H9 (cell line): ENCODE results near the gene TBC1D22A. TPM values are rescaled to one million over a fixed set of nuclear protein-coding genes. Genes with fewer than 3 reads are reported as not detected.

Experiments used
- DNase-seq: peaks from one replicate; pipeline ENCODE4 v3.0.0-alpha.2; 2017
- H2AFZ ChIP-seq: one replicate; pipeline ENCODE4 v1.6.1; 2013; ENCODE audit warnings: mild to moderate bottlenecking, low read length, control low read depth, moderate library complexity
- H2AK5ac ChIP-seq: 2 replicates; pipeline ENCODE4 v1.6.1; 2013; ENCODE audit warnings: low read length, control low read depth, mixed read lengths; ENCODE audit not compliant: insufficient read length
- H2BK120ac ChIP-seq: one replicate; pipeline ENCODE4 v1.6.1; 2013; ENCODE audit warnings: low read depth, mild to moderate bottlenecking, low read length, control low read depth, inconsistent platforms; ENCODE audit not compliant: poor library complexity, severe bottlenecking
- H2BK12ac ChIP-seq: 2 replicates; pipeline ENCODE4 v1.6.1; 2013; ENCODE audit warnings: low read length, control low read depth, mixed read lengths, low read depth; ENCODE audit not compliant: insufficient read length
- H2BK15ac ChIP-seq: 2 replicates; pipeline ENCODE4 v1.6.1; 2013; ENCODE audit warnings: low read depth, low read length, control low read depth
- H2BK20ac ChIP-seq: one replicate; pipeline ENCODE4 v1.6.1; 2013; ENCODE audit warnings: low read depth, mild to moderate bottlenecking, low read length, control low read depth, inconsistent platforms; ENCODE audit not compliant: poor library complexity, severe bottlenecking
- H2BK5ac ChIP-seq: 2 replicates; pipeline ENCODE4 v1.6.1; 2013; ENCODE audit warnings: low read length, control low read depth, mixed read lengths; ENCODE audit not compliant: insufficient read length
- H3K14ac ChIP-seq: 2 replicates; pipeline ENCODE4 v1.6.1; 2013; ENCODE audit warnings: low read length, control low read depth; ENCODE audit not compliant: insufficient read depth
- H3K18ac ChIP-seq: 2 replicates; pipeline ENCODE4 v1.6.1; 2013; ENCODE audit warnings: low read depth, mild to moderate bottlenecking, mixed read lengths, low read length, control low read depth; ENCODE audit not compliant: insufficient read length
- H3K23ac ChIP-seq: 2 replicates; pipeline ENCODE4 v1.6.1; 2013; ENCODE audit warnings: low read length, control low read depth, mixed read lengths, low read depth; ENCODE audit not compliant: insufficient read length
- H3K23me2 ChIP-seq: 2 replicates; pipeline ENCODE4 v1.6.1; 2013; ENCODE audit warnings: low read depth, mild to moderate bottlenecking, mixed read lengths, low read length, control low read depth; ENCODE audit not compliant: insufficient read length, poor library complexity, severe bottlenecking
- H3K27ac ChIP-seq: 2 replicates; pipeline ENCODE4 v1.5.1; 2013; ENCODE audit warnings: low read length, control low read depth, mixed read lengths, low read depth; ENCODE audit not compliant: insufficient read length
- H3K27me3 ChIP-seq: 2 replicates; pipeline ENCODE4 v1.6.1; 2013; ENCODE audit warnings: low read length, control low read depth, inconsistent platforms; ENCODE audit not compliant: insufficient read depth
- H3K4ac ChIP-seq: 2 replicates; pipeline ENCODE4 v1.6.1; 2013; ENCODE audit warnings: low read depth, mild to moderate bottlenecking, control low read depth, inconsistent platforms, low read length, moderate library complexity
- H3K4me1 ChIP-seq: 2 replicates; pipeline ENCODE4 v1.6.1; 2013; ENCODE audit warnings: low read length, control low read depth, inconsistent platforms; ENCODE audit not compliant: insufficient read depth
- H3K4me2 ChIP-seq: 2 replicates; pipeline ENCODE4 v1.6.1; 2013; ENCODE audit warnings: low read length, control low read depth, mixed read lengths; ENCODE audit not compliant: insufficient read length, insufficient read depth
- H3K56ac ChIP-seq: 2 replicates; pipeline ENCODE4 v1.6.1; 2013; ENCODE audit warnings: low read depth, mild to moderate bottlenecking, mixed read lengths, low read length, control low read depth; ENCODE audit not compliant: insufficient read length
- H3K79me1 ChIP-seq: 2 replicates; pipeline ENCODE4 v1.6.1; 2013; ENCODE audit warnings: low read depth, mild to moderate bottlenecking, moderate library complexity, low read length, control low read depth, inconsistent platforms; ENCODE audit not compliant: insufficient read depth, poor library complexity, severe bottlenecking
- H3K79me2 ChIP-seq: 2 replicates; pipeline ENCODE4 v1.6.1; 2013; ENCODE audit warnings: low read length, control low read depth, inconsistent platforms; ENCODE audit not compliant: insufficient read depth
- H3K9ac ChIP-seq: 2 replicates; pipeline ENCODE4 v1.6.1; 2013; ENCODE audit warnings: low read length, control low read depth, mixed read lengths; ENCODE audit not compliant: insufficient read length; ENCODE audit errors: extremely low read depth
- H3K9me3 ChIP-seq: one replicate; pipeline ENCODE4 v1.6.1; 2013; ENCODE audit warnings: low read depth, low read length, inconsistent platforms; ENCODE audit not compliant: control insufficient read depth
- H3T11ph ChIP-seq: one replicate; pipeline ENCODE4 v1.6.1; 2013; ENCODE audit warnings: mild to moderate bottlenecking, low read length, control low read depth, inconsistent platforms
- H4K20me1 ChIP-seq: one replicate; pipeline ENCODE4 v1.6.1; 2013; ENCODE audit not compliant: control insufficient read depth, insufficient read length, insufficient read depth
- H4K5ac ChIP-seq: 2 replicates; pipeline ENCODE4 v1.6.1; 2013; ENCODE audit warnings: low read depth, mild to moderate bottlenecking, mixed read lengths, low read length, control low read depth; ENCODE audit not compliant: insufficient read length
- H4K8ac ChIP-seq: replicated peaks from 2 replicates; pipeline ENCODE4 v1.6.1; 2013; ENCODE audit warnings: low read length, control low read depth, mixed read lengths, low read depth; ENCODE audit not compliant: insufficient read length
- H4K91ac ChIP-seq: 2 replicates; pipeline ENCODE4 v1.6.1; 2013; ENCODE audit warnings: low read depth, mild to moderate bottlenecking, moderate library complexity, mixed read lengths, low read length, control low read depth; ENCODE audit not compliant: insufficient read length
- H3K27ac Mint-ChIP-seq, 3 experiments: 2 replicates in 2 of 3; 3 replicates in 1 of 3; pipeline ENCODE4 v1.8.0; 2020 to 2021; ENCODE audit warnings: mixed read lengths in 3 of 3, mild to moderate bottlenecking in 1 of 3, moderate library complexity in 1 of 3
- H3K27me3 Mint-ChIP-seq: 2 replicates; pipeline ENCODE4 v1.8.0; 2021; ENCODE audit warnings: low read depth, mild to moderate bottlenecking, moderate library complexity, mixed read lengths
- H3K36me3 Mint-ChIP-seq, 3 experiments: 2 replicates in 2 of 3; 3 replicates in 1 of 3; pipeline ENCODE4 v1.8.0; 2020 to 2021; ENCODE audit warnings: low read depth in 3 of 3, mixed read lengths in 3 of 3; ENCODE audit not compliant: insufficient read depth in 1 of 3
- H3K4me1 Mint-ChIP-seq, 2 experiments: 2 replicates each; pipeline ENCODE4 v1.8.0; 2020; ENCODE audit warnings: mixed read lengths in 2 of 2
- H3K4me3 Mint-ChIP-seq, 2 experiments: 2 replicates in 1 of 2; 3 replicates in 1 of 2; pipeline ENCODE4 v1.8.0; 2020 to 2021; ENCODE audit warnings: mild to moderate bottlenecking in 2 of 2, mixed read lengths in 2 of 2, moderate library complexity in 1 of 2
- H3K9me3 Mint-ChIP-seq, 2 experiments: 2 replicates in 1 of 2; 3 replicates in 1 of 2; pipeline ENCODE4 v1.8.0; 2020; ENCODE audit warnings: mild to moderate bottlenecking in 2 of 2, mixed read lengths in 2 of 2, moderate library complexity in 1 of 2
- CTCF ChIP-seq: fragments of 200-600 bp; sonication (generic); conservative IDR thresholded peaks from 3 replicates; pipeline ENCODE4 v1.8.0; 2021; ENCODE audit warnings: antibody characterized with exemption, mild to moderate bottlenecking
- WGBS: extraction: QIAGEN DNeasy Blood & Tissue Kit; methylation state at CpG from one replicate; pipeline ENCODE4 v1.1.7; 2013; ENCODE audit warnings: missing lambda C conversion rate, low lambda C conversion rate, mixed read lengths; ENCODE audit not compliant: insufficient read length; ENCODE audit errors: extremely low coverage; 5-methylcytosine and 5-hydroxymethylcytosine counted together
- total RNA-seq: library from RNA; stranded (reverse); gene quantifications from 2 replicates; pipeline ENCODE4 v1.2.1, GENCODE V29; 2021

TBC1D22A gene
- total RNA-seq, 1 experiment from 2014 or later, result 20.8 TPM

DNA sequence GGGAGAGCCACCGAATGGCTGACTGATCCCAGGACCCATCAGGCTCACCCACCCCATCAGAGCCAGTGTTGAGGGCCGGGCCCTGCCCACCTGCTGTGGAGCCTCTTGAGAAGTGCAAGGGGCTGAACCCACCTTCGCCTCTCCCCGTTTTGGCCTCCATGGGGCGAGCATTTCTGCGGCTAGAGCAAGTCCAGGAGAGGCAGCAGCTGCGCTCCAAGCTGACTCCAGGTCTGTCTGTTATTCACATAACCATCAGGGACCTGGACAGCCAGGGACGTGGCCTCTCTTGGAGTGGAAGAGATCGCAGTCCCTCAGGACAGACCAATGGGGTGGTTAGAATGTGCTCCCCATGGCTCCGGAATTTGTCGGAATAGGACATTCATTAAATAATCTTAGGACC lies 231.8 kb downstream of the TBC1D22A start:
- Histone ChIP-seq H3K4me2 (no peak overlapping the region), H3T11ph (no peak overlapping the region), H3K79me2 (no peaks in the 10 kb centered on the region), H3K4me1 (no peaks in the 10 kb centered on the region), H2BK15ac (no peak overlapping the region), H4K20me1 (no peaks in the 10 kb centered on the region), H2BK12ac (no peak overlapping the region), H2BK5ac (no peak overlapping the region), H3K27me3 (no peaks in the 10 kb centered on the region), H3K79me1 (no peaks in the 10 kb centered on the region), H4K5ac (no peak overlapping the region), H3K4ac (no peak overlapping the region), H2BK120ac (no peak overlapping the region), H3K9ac (no peak overlapping the region), H3K23me2 (no peaks in the 10 kb centered on the region), H3K23ac (no peak overlapping the region), H3K9me3 (no peaks in the 10 kb centered on the region), H2AK5ac (no peak overlapping the region), H4K91ac (no peak overlapping the region), H2BK20ac (no peak overlapping the region), H3K56ac (no peak overlapping the region), H2AFZ (no peak overlapping the region), H3K18ac (no peak overlapping the region), H3K14ac (no peak overlapping the region), H3K27ac (no peak overlapping the region), H4K8ac (no peak overlapping the region)
- H3K4me3 Mint-ChIP-seq, result no peak overlapping the region
- peaks cover 20 to 22% of the 10 kb centered on the region in 2 experiments for H3K4me1 Mint-ChIP-seq
- H3K27me3 Mint-ChIP-seq, result no peaks in the 10 kb centered on the region
- no peaks in the 10 kb centered on the region; a peak in 3 of 7 replicates for H3K36me3 Mint-ChIP-seq
- no CpG with 5 or more reads among the region's 11 CpGs for WGBS
- no peak for DNase-seq
- H3K27ac Mint-ChIP-seq, result peak overlapping the region in 1 of 3 experiments; percentile 44; a peak in 1 of 7 replicates
- no peaks in the 10 kb centered on the region for H3K9me3 Mint-ChIP-seq
- no peak for TF ChIP-seq CTCF
